NCI-H446 (cell line): ENCODE data around the gene TTC9B.
A peak's percentile ranks its signal among the peaks of the same experiment; 100 is the strongest.
"Not testable (repeated sequence)": the region's sequence is repeated elsewhere in the genome, so short reads cannot be mapped to it uniquely, and the experiment has no call there.

ENCODE experiments used
- DNase-seq, 2 experiments: peaks; one replicate each; lab custom pipeline; 2025; lab: John Stamatoyannopoulos, UW

Gene TTC9B

DNA sequence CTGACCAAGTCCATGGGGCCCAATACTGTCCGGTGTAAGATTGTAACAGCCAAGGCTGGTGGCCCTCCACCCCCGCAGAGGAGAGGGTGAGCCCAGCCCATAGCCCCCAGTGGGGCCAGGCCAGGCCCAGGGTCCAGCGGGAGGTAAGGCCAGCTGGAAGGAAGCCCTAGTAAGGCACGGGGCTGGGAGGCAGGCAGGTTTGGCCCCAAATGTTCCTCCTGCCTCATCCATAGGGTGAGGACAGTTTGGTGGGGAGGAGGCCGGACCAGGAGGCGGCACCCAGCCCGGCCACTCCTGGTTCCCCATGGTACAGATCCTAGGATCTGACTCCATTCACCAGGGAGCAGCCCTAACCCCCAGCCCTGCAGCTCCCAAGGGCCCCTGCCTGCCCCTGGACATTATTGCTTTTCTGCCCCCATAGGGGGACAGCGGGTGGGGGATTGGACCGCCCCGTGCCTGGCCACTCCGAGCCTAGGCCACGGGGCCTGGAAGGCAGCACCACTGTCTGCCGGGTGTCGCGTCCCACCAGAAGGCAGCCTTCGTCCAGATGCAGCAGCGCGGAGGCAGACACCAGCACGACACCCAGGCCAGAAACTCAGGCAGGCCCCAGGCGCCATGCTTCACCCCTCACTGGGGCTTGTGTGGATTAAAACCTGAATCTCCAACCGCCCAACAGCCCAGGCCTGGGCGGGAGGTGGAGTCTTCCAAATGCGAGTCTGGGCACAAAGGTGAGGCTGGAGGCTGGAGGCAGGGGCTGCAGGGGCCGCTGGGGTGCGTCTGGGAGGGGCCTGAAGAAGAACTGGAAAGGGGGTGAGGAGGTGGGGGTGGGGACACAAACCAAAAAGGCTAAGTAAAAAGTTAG lies 15.0 kb upstream of the TTC9B start:
- DNase-seq: no peak

DNA sequence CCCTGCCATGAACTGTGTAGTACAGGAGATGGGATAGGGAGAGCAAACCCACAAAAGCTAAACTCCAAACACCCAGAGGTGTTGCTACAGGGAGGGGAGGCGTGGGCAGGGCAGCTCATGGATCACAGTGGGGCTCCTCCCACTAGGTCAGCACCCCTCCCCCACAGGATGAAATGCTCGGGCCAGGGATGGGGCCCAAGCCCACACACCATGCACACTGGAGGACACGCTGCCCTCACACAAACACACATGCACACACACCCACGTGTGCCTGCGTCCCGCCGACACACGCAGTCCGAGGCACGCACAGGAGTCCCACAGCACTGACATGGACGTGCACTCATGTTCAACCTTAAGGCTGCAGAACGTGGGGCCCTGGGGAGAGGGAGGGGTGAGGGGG lies 14.3 kb upstream of the TTC9B start:
- DNase-seq: no peak

DNA sequence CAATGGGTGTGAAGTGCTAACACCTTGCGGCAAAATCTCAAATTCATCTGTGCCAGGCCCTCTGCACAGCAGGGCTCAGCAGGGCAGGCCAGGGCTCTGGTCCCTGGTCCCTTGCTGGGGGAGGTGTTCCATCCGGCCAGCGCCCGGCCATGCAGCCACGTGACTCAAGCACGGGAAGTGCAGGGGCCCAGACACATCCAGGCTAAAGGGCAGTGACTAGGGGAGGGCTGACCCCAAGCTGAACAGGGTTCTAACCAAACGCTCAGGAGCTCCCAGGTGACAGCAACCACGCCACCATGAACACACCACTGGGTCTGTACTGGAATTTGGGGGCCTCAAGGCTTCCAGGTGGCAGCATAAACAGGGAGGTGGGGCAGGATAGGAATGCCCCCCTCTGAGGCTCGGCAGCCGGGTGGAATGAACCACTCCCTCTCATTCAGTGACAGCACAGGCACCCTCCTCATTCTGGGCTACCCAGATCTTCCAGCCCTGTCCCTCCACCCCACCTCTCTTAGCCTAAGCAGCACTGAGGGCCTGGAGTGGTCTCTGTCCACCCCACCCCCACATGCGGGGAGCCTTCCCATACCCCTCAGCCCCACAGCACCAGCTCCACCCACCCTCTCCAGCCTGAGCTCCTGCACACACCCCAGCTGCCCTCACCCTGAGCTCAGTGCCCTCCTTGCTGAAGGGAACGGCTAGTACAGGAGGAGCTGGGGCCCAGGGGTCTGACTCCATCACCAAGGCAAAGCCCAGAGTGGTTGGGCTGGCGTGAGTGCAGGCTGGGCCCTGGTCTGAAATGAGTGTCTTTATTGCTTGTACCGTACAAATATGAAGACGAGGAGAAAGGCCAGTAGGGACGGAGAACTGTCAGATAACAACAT lies 13.6 kb upstream of the TTC9B start:
- no peak for DNase-seq

DNA sequence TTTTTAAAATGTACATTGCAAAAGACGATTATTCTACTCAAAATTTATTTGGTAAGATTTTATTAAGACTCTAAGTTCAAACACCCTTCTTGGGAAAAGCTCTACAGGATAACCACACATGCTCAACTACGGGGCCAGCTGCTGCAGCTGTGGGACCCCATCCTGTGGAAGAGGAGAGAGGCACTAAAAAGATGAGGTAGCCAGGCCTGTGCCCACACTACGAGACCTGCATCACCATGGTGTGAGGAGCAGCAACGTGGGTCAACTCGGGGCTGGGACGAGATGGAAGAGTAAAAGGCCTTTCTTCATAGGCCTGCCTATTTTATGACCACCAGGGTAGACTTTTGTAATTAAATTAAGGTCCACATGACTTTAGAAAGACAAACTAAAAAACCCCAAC lies 12.9 kb upstream of the TTC9B start:
- no peak for DNase-seq

DNA sequence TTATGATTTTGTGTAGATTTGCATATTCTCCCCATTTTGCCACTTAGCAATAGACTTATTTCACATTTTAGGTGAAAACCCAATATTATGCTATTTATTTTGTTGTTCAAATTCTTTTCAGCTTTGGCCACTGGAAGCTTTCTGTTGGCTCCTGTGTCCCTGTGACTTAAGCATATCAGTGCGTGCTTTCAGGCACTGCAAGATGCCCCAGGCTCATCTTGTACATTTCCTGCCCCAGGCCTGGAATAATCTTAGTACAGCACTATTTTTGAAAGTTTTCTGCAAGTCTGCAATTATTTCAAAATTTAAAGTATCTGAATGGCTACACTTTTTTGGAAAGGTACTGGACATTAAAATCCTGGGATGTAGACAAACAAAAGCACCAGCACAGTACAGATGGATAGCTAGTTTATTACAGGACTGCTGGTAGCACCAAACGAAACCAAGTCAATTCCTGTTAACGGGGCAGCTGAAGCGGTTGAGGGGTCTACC lies 11.8 kb upstream of the TTC9B start:
- no peak for DNase-seq

DNA sequence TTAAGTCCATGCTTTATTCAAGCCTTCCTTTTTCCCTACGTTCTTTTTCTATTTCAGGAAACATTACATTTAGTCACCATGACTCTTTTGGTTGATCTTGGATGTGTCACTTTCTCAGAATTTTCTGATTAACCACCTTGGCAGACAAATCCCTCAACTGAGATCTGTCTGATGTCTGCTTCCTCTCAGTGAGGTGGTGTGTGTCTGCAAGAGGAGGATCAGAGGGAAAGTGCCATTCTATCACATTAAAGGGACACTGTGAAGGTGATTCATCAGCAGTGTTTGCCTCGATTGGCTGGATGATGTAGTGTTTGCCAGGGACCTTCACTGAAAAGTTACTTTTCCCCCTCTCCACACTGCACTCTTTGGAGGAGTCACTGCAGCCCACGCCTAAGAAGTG lies 11.3 kb upstream of the TTC9B start:
- DNase-seq: no peak

DNA sequence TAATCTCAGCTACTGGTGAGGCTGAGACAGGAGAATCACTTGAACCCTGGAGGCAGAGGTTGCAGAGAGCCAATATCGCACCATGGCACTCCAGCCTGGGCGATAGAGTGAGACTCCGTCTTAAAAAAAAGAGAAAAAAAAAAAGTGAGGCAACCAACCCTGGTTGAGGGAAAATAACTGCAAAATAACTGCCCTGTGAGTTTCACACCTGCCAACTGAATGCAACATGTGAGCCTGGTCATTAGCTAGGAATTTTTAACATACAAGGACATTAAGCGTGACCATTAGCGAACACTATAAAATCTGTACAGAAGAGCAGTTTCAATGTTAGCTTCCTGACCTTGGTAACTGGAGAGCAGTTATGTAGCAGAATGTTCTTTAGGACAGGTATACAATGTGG lies 10.7 kb upstream of the TTC9B start:
- no peak for DNase-seq

DNA sequence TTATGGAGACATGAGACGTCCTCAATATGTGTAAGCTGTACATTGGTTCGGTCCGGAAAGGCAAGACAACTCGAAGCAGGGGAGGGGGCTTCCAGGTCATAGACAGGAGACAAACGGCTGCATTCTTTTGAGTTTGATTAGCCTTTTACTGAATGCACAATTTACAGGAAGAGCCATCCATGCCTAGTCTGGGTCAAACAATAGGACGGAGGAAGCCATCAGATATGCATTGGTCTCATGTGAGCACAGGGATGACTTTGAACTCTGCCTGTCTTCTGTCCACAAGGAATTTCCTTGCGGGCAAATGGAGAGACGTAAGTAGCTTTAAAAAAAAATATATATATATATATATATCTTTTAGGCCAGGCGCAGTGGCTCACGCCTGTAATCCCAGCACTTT lies 10.2 kb upstream of the TTC9B start:
- DNase-seq: no peak

DNA sequence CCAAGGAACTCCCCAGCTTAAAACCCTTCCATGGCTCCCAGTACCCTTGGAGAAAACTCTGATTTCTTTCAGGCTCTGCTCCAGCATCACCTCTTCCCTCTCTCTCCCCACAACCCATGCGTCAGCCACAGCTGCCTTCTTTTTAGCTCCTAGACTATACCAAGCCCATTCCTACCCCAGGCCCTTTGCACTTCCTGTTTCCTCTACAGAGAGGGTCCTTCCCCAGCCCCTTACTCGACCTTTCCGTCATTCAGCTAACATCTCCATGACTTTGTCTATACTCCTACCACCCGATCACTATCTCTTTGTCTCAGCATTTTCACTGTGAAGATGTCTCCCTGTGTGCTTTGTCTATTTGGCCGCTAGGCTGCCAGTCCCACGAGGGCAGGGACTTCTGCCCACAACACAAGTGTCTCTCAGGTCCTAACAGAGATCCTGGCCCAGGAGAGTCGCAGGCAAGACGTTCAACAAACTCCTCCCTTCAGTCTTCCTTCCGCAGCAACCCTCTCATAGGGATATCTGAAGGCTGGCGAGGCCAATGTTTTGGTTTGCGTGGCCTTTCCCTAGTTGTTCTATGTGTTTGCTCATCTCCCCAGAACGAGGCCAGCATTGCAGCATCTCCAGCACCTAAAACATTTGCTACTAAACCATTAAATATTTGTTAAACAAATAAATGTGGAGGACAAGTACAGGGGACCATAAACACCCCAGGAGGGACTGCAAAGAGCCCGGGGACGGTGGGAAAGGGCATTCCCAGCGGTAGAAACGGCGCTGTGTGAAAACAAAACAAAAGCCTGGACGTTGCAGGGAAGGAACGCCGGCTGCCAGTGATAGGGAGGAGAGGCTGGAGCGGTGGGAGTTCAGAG lies 7.5 kb upstream of the TTC9B start:
- no peak for DNase-seq

DNA sequence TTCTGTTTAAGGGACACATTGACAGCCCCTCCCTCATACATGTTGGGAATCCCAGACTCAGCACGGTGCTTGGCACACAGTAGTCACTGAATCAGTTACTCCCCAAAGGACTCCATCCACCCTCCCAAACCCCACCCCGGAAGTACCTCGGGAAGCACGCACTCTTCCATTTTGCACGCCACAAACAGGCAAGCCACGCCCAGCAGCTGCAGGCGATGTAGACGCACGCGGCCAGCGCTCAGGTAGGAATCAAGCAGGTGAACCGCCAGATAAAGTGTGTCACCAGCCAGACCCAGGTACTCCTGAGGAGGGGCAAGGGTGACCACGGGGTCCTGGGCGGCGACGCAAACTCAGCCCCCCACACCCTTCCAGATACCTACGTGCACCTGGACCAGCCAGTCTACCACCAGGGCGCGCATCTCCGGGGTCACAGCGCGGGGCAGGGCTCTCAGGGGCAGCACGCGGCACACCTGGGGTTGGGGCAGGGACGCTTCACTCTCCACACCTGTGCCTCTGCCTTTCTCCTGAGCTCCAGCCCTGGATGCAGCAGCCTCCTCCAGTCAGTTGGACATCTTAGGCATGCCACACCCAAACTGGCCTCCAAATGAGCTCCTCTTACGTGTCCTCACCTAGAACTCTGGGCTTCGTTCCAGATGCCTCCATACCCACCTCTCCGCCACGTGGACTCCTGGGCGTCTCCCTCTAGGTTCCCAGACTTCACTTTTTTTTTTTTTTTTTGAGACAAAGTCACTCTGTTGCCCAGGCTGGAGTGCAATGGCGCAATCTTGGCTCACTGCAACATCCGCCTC lies 6.4 kb upstream of the TTC9B start:
- DNase-seq: no peak

DNA sequence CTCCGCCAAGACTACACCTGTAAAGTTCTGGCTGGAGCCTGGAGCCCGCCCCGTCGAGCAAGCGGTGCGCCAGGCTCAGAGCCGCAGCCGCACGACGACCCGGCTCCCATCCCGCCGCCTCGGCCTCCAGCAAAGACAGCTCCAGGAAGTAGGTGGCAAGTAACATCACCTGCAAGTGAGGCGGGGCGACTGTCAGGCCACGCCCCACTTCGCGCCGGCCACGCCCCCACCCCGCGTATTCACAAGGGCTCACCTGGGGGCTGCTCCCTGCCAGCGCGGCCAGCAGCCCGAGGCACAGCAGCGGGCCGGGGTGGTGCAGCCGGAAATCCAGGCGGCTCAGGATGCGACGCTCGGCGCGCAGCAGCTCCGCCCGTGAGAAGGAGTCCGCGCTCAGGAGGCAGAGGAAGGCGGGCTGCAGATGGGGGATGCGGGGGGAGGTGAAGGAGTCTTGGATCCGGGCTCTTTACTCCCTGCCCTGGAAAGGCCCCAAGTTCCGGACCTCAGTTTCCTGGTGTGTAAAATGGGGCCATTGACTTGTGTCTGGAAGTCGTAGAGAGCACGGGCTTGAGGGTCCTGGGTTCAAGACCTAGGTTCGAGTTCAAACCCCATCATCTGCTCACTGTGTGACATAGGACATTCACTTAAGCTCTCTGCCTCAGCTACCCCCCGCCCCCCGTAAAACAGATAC lies 5.1 kb upstream of the TTC9B start:
- no peak for DNase-seq

DNA sequence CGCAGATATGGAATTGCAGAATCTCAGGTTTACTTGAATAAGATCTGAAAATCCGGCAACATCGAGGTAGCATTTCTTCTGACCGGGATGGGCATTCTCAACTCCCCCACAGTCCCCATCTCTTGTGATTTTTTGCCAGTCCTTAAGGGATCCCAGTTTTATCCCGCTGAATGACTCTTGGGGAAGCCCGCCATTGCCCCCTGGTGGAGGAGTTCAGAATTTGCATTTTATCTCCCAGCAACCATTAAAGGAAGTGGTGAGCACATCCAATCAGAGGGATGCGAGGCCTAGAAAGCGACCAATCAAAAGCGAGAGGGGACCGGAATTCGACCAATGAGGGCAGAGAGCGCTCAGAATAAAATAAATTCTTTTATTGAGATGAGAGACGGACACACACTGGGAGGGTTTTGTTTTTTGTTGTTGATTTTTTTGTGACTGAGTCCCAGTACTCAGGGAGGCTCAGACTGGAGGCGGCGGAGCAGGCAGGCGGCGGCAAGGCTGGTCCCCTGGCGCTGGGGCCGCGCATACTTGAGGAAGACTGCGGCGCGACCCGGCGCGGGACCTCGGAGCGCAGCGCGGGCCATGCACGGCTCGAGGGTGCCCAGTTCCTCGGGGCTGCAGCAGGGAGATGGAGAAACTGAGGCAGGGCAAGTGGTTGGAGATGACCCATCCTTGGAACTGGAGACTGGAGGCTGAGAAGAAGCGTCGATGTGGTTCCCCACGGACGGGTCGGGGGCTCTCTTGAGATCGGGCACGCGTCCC lies 3.9 kb upstream of the TTC9B start:
- peak; percentile 80 to 94 for DNase-seq

DNA sequence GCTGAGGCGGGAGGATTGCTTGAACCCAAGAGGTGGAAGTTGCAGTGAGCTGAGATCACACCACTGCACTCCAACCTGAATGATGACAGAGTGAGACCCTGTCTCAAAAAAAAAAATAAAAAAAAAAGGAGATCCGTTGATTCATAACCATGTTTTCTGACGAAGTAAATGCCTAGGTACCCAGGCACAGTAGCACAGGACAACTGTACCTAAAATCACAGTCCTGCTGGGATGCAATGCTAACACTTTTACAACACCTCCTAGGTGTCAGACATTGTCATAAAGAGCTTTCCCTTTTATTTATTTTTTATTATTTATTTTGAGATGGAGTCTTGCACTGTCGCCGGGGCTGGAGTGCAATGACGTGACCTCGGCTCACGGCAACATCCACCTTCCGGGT lies 2.5 kb upstream of the TTC9B start:
- no peak for DNase-seq

DNA sequence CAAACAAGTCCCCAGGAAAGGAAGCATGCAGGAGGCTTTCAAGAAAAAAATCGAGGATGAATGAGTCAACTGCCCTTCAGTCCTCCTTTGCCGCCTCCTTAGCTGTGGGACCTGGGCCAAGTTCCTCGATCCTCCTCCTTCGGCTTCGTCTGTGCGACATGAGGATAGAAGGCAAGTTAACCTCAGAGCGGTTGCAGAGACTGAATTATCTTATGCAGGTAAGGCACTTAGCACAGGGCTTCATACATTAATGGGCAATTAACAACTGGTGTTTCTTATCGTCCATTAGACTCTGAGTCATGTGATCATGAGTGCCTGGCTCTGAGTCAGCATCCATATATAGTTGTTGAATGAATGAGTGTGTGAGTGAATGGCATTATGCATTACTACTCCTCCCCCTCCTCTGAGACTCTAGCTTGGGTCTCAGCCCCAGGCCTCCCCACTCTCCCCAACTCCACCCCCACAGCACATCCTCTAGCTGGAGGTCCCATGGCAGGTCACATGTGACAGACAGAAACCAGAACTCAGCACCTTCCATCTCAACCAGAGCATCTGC lies 1.6 kb upstream of the TTC9B start:
- DNase-seq: no peak

DNA sequence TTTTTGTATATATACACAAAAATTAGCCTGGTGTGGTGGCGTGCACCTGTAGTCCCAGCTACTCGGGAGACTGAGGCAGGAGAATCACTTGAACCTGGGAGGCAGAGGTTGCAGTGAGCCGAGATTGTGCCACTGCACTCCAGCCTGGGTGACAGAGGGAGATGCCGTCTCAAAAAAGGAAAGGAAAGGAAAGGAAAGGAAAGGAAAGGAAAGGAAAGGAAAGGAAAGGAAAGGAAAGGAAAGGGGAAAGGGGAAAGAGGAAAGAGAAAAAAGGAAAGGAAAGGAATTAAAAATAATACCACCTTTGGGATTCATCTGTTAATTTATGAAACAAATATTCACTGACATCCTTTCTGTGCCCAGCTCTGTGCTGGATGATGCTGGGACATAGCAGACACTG lies 845 bp upstream of the TTC9B start:
- DNase-seq: not testable (repeated sequence)

DNA sequence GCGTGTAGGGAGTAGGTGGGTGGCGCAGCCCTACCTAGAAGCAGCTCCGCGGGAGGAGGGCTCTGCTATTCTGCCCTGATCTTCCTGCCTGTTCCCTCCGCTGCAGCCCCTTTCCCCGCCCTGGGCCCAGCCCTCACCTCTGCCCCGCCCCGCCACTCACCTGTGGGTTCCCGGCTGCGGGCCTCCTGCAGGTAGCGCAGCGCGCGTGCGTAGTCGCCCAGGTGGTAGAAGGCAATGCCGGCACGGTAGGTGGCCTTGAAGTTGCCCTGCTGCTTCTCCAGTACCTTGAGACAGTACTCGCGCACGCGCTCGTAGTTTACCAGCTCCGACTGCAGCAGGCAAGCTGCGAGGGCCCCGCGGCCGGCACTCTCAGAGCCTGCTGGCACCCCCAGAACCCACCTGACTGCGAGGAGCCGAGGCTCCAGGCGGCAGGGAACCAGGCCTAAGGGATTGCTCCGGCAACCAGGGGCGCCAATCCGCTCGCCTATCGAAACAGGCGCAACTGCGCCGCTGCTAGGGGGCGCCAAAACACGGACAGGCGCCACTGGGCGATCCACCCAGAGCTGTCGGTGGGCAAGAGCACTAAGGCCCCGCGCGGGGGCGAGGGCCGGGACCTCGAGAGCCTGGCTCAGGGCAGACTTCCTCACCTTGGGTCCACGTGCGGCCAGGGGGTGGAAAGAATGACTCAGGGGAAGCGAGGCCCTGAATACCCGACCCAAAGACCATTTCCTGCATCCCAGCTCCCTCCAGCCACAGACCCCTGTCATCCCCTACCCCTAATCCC lies 965 bp downstream of the TTC9B start:
- no peak for DNase-seq

DNA sequence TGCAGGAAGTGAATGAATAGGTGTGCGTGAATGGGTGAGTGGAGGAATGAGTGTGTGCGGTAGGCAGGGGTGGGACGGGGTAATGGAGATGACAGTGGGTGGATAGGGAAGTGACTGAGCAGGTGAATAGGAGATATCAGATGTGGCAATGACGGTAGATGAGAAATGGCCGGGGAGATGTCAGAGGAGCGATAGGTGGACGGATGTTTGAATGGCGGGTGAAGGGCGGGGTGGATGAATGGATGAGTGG lies 1.5 kb downstream of the TTC9B start:
- DNase-seq: no peak

DNA sequence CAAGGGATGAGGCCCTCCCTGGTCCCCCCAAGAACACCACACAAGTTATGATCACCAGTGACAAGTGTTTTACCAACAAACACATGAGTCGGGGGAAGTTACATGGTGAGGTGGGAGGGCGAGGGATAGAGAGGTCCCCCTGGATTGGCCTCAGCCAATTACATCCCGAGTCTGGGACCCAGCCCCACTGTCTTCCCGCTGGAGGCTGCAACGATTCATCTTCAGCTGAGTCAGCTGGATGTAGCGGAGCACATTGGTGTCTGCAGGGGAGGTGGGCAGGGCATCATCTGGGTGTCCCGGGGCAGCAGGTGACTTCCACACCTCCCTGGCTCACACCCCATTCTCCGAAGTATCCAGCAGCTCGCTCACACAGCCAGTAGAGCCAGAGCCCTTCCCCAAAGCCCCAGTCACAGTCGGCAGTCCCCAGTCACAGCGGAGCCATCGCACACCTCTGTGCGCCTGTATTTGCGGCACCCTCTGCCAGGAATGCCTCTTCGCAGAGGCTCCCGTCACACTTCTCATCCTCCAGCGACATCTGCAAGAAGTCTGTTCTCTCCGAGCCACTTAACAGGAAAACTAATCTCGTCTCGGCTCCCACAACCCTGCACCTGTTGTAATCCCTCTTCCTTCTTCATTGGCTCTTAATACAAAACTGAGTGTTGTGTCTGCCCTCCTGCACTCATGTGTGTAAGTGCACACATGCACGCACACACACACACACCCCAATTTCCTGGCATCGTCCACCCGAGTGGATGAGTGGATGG lies 2.0 kb downstream of the TTC9B start:
- DNase-seq: no peak
